HEK293 (cell line): Measurements from ENCODE around the gene FOXP1.

Experiments
- CTCF ChIA-PET: fragments of 350-600 bp; formaldehyde crosslinking; extraction: SDS; loops from one replicate; lab custom pipeline; 2021; ENCODE audit warnings: antibody characterized with exemption; lab: Yijun Ruan, JAX
- POLR2A ChIA-PET: fragments of 300-600 bp; formaldehyde crosslinking; extraction: SDS; loops from one replicate; lab custom pipeline; 2020; ENCODE audit warnings: antibody characterized with exemption, inconsistent platforms; lab: Yijun Ruan, JAX
- H3K27ac ChIP-seq: fragments of 200-500 bp; sonication (Bioruptor generic); 2 replicates; pipeline ENCODE4 v1.5.1; 2014; ENCODE audit warnings: low read depth, low read length, control low read depth, inconsistent platforms; ENCODE audit errors: extremely low read depth
- H3K36me3 ChIP-seq, 2 experiments: fragments of 200-500 bp in 1 of 2; sonication (Bioruptor generic) in 1 of 2; 1 replicate in 1 of 2; 2 replicates in 1 of 2; pipeline ENCODE4 v1.5.1; 2014 to 2017; ENCODE audit warnings: inconsistent platforms in 2 of 2, low read length in 2 of 2; ENCODE audit not compliant: control insufficient read depth in 2 of 2, insufficient read depth in 1 of 2
- H3K4me1 ChIP-seq: fragments of 200-500 bp; sonication (Bioruptor generic); 2 replicates; pipeline ENCODE4 v1.5.1; 2014; ENCODE audit warnings: mild to moderate bottlenecking, low read length, inconsistent platforms; ENCODE audit not compliant: control insufficient read depth, insufficient read depth
- H3K4me3 ChIP-seq: 2 replicates; pipeline ENCODE4 v1.5.1; 2011; ENCODE audit warnings: low read depth, mild to moderate bottlenecking, control low read depth, low read length, moderate library complexity
- H3K9me3 ChIP-seq: fragments of 200-500 bp; sonication (Bioruptor generic); 2 replicates; pipeline ENCODE4 v1.5.1; 2014; ENCODE audit warnings: low read depth, low read length, inconsistent platforms; ENCODE audit not compliant: control insufficient read depth, insufficient read depth
- FEZF1 ChIP-seq: fragments of 450-650 bp; formaldehyde crosslinking; IDR thresholded peaks from 2 replicates; pipeline ENCODE4 v1.5.1; 2016; ENCODE audit warnings: missing biosample characterization, missing genetic modification characterization
- GLIS1 ChIP-seq: fragments of 450-650 bp; formaldehyde crosslinking; IDR thresholded peaks from 2 replicates; pipeline ENCODE4 v1.5.1; 2016; ENCODE audit warnings: missing biosample characterization, missing genetic modification characterization
- MEIS1 ChIP-seq: sonication (generic); formaldehyde crosslinking; IDR thresholded peaks from 2 replicates; pipeline ENCODE4 v1.8.1; 2022; ENCODE audit warnings: missing genetic modification reagents, mild to moderate bottlenecking, borderline replicate concordance
- MZF1 ChIP-seq: fragments of 450-650 bp; formaldehyde crosslinking; IDR thresholded peaks from 2 replicates; pipeline ENCODE4 v1.5.1; 2017; ENCODE audit warnings: missing biosample characterization, missing genetic modification characterization, borderline replicate concordance
- OSR2 ChIP-seq: fragments of 450-650 bp; formaldehyde crosslinking; IDR thresholded peaks from 2 replicates; pipeline ENCODE4 v1.5.1; 2016; ENCODE audit warnings: missing biosample characterization, missing genetic modification characterization
- OVOL3 ChIP-seq: fragments of 450-650 bp; formaldehyde crosslinking; IDR thresholded peaks from 2 replicates; pipeline ENCODE4 v1.5.1; 2016; ENCODE audit warnings: missing biosample characterization, missing genetic modification characterization
- SP3 ChIP-seq: fragments of 450-650 bp; formaldehyde crosslinking; IDR thresholded peaks from 2 replicates; pipeline ENCODE4 v1.5.1; 2016; ENCODE audit warnings: missing biosample characterization, missing genetic modification characterization
- TCF7L2 ChIP-seq: IDR thresholded peaks from 2 replicates; pipeline ENCODE4 v1.6.1; 2011; ENCODE audit warnings: low read depth, mild to moderate bottlenecking, inconsistent platforms, low read length, moderate library complexity, borderline replicate concordance
- TRIM28 ChIP-seq: IDR thresholded peaks from 2 replicates; pipeline ENCODE4 v1.6.1; 2011; ENCODE audit warnings: low read length, control low read depth, borderline replicate concordance
- ZBTB17 ChIP-seq: fragments of 450-650 bp; formaldehyde crosslinking; IDR thresholded peaks from 2 replicates; pipeline ENCODE4 v1.5.1; 2016; ENCODE audit warnings: missing biosample characterization, missing genetic modification characterization
- ZNF114 ChIP-seq: fragments of 450-650 bp; formaldehyde crosslinking; IDR thresholded peaks from 2 replicates; pipeline ENCODE4 v1.5.0; 2017; ENCODE audit warnings: missing biosample characterization, missing genetic modification characterization
- ZNF133 ChIP-seq: fragments of 450-650 bp; formaldehyde crosslinking; IDR thresholded peaks from 2 replicates; pipeline ENCODE4 v1.5.1; 2016; ENCODE audit warnings: missing biosample characterization, missing genetic modification characterization
- ZNF223 ChIP-seq: fragments of 450-650 bp; formaldehyde crosslinking; IDR thresholded peaks from 2 replicates; pipeline ENCODE4 v1.5.1; 2016; ENCODE audit warnings: missing biosample characterization, missing genetic modification characterization
- ZNF530 ChIP-seq: fragments of 450-650 bp; formaldehyde crosslinking; IDR thresholded peaks from 2 replicates; pipeline ENCODE4 v1.5.1; 2016; ENCODE audit warnings: low read depth, missing biosample characterization, missing genetic modification characterization
- ZNF776 ChIP-seq: fragments of 450-650 bp; formaldehyde crosslinking; IDR thresholded peaks from 2 replicates; pipeline ENCODE4 v1.5.0; 2017; ENCODE audit warnings: missing biosample characterization, missing genetic modification characterization, borderline replicate concordance
- ZNF843 ChIP-seq: fragments of 450-650 bp; formaldehyde crosslinking; IDR thresholded peaks from 2 replicates; pipeline ENCODE4 v1.5.1; 2016; ENCODE audit warnings: missing biosample characterization, missing genetic modification characterization
- TF ChIP-seq, protein P1 (sequence below): fragments of 450-650 bp; formaldehyde crosslinking; IDR thresholded peaks from 2 replicates; pipeline ENCODE4 v1.5.1; 2017; ENCODE audit warnings: missing biosample characterization, missing genetic modification characterization
- TF ChIP-seq, protein P2 (sequence below): fragments of 450-650 bp; formaldehyde crosslinking; IDR thresholded peaks from 2 replicates; pipeline ENCODE4 v1.5.1; 2016; ENCODE audit warnings: missing biosample characterization, missing genetic modification characterization
- TF ChIP-seq, protein P3 (sequence below): fragments of 450-650 bp; formaldehyde crosslinking; IDR thresholded peaks from 2 replicates; pipeline ENCODE4 v1.5.1; 2016; ENCODE audit warnings: missing biosample characterization, missing genetic modification characterization
- TF ChIP-seq, protein P4 (sequence below): fragments of 450-650 bp; formaldehyde crosslinking; IDR thresholded peaks from 2 replicates; pipeline ENCODE4; 2016; ENCODE audit warnings: missing biosample characterization, missing genetic modification characterization
- TF ChIP-seq, protein P5 (sequence below): fragments of 450-650 bp; formaldehyde crosslinking; IDR thresholded peaks from 2 replicates; pipeline ENCODE4 v1.5.1; 2016; ENCODE audit warnings: missing biosample characterization, missing genetic modification characterization
- TF ChIP-seq, protein P6 (sequence below): fragments of 450-650 bp; formaldehyde crosslinking; IDR thresholded peaks from 2 replicates; pipeline ENCODE4 v1.5.1; 2016; ENCODE audit warnings: missing biosample characterization, missing genetic modification characterization
- TF ChIP-seq, protein P7 (sequence below): fragments of 450-650 bp; formaldehyde crosslinking; IDR thresholded peaks from 2 replicates; pipeline ENCODE4 v1.5.1; 2016; ENCODE audit warnings: missing biosample characterization, missing genetic modification characterization

Gene FOXP1

DNA sequence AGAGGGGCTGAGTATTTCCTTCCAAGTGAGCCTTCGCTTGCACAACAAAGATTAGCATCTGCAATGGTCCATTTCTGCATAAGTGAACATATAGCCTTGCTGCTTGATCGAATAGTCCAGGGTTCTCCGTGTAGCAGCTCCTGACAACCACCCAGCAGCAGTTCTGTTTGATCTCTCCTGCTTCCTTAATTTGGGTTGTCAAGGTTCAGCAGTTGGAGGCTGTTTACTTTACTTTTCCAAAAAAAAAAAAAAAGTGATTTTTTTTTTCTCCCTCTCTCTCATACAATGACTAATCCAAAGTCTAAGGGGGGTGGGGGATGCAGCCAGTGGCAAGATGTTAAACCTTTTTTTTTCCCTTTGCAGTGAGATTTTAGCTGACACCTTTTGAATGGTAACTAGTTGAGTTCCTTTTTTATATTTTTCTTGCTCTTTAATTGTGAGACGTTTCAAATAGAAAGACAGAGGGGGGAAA is 3.6 kb downstream of the FOXP1 start:
- peak overlapping the region; percentile 17 for H3K4me3 ChIP-seq
- ChIA-PET POLR2A (interaction anchor here (0.6 to 1.0 kb wide), 2 partner anchors 47 to 144 kb away, joined by 3 to 4 read pairs; no protein-coding TSS in a partner anchor), CTCF (interaction anchor here (0.6 to 1.0 kb wide), 3 partner anchors 68 to 265 kb away, joined by 3 read pairs; no protein-coding TSS in a partner anchor)
- peaks cover 15% of the 10 kb centered on the region for H3K4me1 ChIP-seq
- H3K36me3 ChIP-seq, result peaks cover 0 to 9% of the 10 kb centered on the region in 2 experiments; a peak in 1 of 3 replicates
- no peak overlapping the region; the same call in 1 of the 2 replicates for H3K27ac ChIP-seq
- H3K9me3 ChIP-seq, result no peaks in the 10 kb centered on the region
- peak; percentile 82 for TF ChIP-seq TCF7L2
- peak; percentile 66 for TF ChIP-seq OSR2
- TF ChIP-seq, protein P1, sequence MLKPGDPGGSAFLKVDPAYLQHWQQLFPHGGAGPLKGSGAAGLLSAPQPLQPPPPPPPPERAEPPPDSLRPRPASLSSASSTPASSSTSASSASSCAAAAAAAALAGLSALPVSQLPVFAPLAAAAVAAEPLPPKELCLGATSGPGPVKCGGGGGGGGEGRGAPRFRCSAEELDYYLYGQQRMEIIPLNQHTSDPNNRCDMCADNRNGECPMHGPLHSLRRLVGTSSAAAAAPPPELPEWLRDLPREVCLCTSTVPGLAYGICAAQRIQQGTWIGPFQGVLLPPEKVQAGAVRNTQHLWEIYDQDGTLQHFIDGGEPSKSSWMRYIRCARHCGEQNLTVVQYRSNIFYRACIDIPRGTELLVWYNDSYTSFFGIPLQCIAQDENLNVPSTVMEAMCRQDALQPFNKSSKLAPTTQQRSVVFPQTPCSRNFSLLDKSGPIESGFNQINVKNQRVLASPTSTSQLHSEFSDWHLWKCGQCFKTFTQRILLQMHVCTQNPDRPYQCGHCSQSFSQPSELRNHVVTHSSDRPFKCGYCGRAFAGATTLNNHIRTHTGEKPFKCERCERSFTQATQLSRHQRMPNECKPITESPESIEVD, result peak; percentile 87
- 0 out of 2 replicates have a peak, but pooled peaks have one; percentile 36 for TF ChIP-seq ZBTB17
- no peak for TF ChIP-seq MZF1
- 0 out of 2 replicates have a peak, but pooled peaks have one; percentile 18 for TF ChIP-seq FEZF1 (tag by site-specific recombination)
- TF ChIP-seq, protein P2, sequence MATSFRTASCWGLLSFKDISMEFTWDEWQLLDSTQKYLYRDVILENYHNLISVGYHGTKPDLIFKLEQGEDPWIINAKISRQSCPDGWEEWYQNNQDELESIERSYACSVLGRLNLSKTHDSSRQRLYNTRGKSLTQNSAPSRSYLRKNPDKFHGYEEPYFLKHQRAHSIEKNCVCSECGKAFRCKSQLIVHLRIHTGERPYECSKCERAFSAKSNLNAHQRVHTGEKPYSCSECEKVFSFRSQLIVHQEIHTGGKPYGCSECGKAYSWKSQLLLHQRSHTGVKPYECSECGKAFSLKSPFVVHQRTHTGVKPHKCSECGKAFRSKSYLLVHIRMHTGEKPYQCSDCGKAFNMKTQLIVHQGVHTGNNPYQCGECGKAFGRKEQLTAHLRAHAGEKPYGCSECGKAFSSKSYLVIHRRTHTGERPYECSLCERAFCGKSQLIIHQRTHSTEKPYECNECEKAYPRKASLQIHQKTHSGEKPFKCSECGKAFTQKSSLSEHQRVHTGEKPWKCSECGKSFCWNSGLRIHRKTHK, result no peak
- TF ChIP-seq GLIS1, result peak; percentile 25; the same call in 1 of the 2 replicates
- TF ChIP-seq, protein P3, sequence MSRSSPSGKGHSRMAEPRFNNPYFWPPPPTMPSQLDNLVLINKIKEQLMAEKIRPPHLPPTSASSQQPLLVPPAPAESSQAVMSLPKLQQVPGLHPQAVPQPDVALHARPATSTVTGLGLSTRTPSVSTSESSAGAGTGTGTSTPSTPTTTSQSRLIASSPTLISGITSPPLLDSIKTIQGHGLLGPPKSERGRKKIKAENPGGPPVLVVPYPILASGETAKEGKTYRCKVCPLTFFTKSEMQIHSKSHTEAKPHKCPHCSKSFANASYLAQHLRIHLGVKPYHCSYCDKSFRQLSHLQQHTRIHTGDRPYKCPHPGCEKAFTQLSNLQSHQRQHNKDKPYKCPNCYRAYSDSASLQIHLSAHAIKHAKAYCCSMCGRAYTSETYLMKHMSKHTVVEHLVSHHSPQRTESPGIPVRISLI (tag by site-specific recombination), result peak; percentile 66

DNA sequence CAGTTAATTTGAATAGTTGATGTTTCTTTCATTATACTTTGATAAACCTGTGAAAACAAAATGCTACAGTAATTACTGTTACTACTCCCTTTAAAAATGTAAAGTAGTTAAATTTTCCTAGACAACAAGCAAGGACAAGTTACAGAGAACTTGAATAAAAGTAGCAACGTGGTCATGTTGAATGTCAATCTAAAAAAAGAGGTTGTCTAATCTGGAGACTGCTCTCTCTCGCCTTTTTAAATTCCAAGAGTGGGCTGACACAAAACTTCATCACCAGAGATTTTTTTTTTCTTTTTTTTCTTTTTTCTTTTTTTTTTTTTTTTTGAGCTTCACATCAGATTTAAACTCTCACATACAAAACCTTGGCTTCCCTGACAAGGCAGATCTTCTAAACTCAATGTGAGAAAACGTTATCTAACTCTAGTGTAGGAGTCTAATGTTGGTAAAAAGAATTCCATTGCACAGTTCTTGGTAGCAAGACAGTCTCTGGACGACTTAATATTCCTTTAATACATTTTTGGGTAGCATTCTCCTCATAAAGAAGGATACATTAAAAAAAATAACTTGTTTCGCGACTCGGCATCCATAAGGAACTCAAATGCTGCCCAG is 4.1 kb downstream of the FOXP1 start:
- POLR2A ChIA-PET, result interaction anchor here (0.6 to 1.0 kb wide), 2 partner anchors 47 to 145 kb away, joined by 3 to 4 read pairs; no protein-coding TSS in a partner anchor
- Histone ChIP-seq H3K27ac (no peak overlapping the region; the same call in 1 of the 2 replicates), H3K9me3 (no peaks in the 10 kb centered on the region), H3K4me1 (peaks cover 15% of the 10 kb centered on the region), H3K4me3 (peak overlapping the region; percentile 17), H3K36me3 (peaks cover 0 to 10% of the 10 kb centered on the region in 2 experiments; a peak in 1 of 3 replicates)
- CTCF ChIA-PET, result interaction anchor here (1.0 kb wide), 1 partner anchor 68 kb away, joined by 3 read pairs; no protein-coding TSS in a partner anchor
- TF ChIP-seq, protein P4, sequence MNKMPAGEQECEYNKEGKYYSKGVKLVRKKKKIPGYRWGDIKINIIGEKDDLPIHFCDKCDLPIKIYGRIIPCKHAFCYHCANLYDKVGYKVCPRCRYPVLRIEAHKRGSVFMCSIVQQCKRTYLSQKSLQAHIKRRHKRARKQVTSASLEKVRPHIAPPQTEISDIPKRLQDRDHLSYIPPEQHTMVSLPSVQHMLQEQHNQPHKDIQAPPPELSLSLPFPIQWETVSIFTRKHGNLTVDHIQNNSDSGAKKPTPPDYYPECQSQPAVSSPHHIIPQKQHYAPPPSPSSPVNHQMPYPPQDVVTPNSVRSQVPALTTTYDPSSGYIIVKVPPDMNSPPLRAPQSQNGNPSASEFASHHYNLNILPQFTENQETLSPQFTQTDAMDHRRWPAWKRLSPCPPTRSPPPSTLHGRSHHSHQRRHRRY, result no peak
- TF ChIP-seq ZNF530 (tag by site-specific recombination) (no peak), ZNF114 (tag by site-specific recombination) (no peak), OVOL3 (tag by site-specific recombination) (no peak), ZNF776 (tag by site-specific recombination) (no peak), ZNF223 (tag by site-specific recombination) (no peak), MEIS1 (CRISPR knock-in tag) (no peak), ZNF133 (tag by site-specific recombination) (no peak), MZF1 (no peak), TRIM28 (no peak), ZNF843 (tag by site-specific recombination) (no peak), SP3 (tag by site-specific recombination) (no peak)
- TF ChIP-seq, protein P5, sequence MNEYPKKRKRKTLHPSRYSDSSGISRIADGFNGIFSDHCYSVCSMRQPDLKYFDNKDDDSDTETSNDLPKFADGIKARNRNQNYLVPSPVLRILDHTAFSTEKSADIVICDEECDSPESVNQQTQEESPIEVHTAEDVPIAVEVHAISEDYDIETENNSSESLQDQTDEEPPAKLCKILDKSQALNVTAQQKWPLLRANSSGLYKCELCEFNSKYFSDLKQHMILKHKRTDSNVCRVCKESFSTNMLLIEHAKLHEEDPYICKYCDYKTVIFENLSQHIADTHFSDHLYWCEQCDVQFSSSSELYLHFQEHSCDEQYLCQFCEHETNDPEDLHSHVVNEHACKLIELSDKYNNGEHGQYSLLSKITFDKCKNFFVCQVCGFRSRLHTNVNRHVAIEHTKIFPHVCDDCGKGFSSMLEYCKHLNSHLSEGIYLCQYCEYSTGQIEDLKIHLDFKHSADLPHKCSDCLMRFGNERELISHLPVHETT (tag by site-specific recombination), result no peak
- TF ChIP-seq, protein P6, sequence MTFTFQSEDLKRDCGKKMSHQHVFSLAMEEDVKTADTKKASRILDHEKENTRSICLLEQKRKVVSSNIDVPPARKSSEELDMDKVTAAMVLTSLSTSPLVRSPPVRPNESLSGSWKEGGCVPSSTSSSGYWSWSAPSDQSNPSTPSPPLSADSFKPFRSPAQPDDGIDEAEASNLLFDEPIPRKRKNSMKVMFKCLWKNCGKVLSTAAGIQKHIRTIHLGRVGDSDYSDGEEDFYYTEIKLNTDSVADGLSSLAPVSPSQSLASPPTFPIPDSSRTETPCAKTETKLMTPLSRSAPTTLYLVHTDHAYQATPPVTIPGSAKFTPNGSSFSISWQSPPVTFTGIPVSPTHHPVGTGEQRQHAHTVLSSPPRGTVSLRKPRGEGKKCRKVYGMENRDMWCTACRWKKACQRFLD (tag by site-specific recombination), result no peak
- TF ChIP-seq, protein P7, sequence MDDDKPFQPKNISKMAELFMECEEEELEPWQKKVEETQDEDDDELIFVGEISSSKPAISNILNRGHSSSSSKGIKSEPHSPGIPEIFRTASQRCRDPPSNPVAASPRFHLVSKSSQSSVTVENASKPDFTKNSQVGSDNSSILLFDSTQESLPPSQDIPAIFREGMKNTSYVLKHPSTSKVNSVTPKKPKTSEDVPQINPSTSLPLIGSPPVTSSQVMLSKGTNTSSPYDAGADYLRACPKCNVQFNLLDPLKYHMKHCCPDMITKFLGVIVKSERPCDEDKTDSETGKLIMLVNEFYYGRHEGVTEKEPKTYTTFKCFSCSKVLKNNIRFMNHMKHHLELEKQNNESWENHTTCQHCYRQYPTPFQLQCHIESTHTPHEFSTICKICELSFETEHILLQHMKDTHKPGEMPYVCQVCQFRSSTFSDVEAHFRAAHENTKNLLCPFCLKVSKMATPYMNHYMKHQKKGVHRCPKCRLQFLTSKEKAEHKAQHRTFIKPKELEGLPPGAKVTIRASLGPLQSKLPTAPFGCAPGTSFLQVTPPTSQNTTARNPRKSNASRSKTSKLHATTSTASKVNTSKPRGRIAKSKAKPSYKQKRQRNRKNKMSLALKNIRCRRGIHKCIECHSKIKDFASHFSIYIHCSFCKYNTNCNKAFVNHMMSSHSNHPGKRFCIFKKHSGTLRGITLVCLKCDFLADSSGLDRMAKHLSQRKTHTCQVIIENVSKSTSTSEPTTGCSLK (tag by site-specific recombination), result no peak
